CD4-positive, alpha-beta memory T cell (primary cell): ENCODE data around the gene NR1D2. TPM values are rescaled to one million over a fixed set of nuclear protein-coding genes. Genes with fewer than 3 reads are reported as not detected.
"Not testable (repeated sequence)": the region's sequence is repeated elsewhere in the genome, so short reads cannot be mapped to it uniquely, and the experiment has no call there.

Experiments used
- CTCF ChIA-PET: fragments of 350-600 bp; sonication (Branson Sonifier 250); formaldehyde crosslinking; loops from one replicate; lab custom pipeline; 2021; ENCODE audit warnings: inconsistent platforms; ENCODE audit not compliant: partially characterized antibody; lab: Charles Lee
- POLR2A ChIA-PET: fragments of 350-600 bp; sonication (Branson Sonifier 250); formaldehyde crosslinking; loops from one replicate; lab custom pipeline; 2021; ENCODE audit not compliant: partially characterized antibody; lab: Charles Lee
- DNase-seq, 5 donors: peaks; one replicate each; pipeline versions ENCODE4 v3.0.0 to v3.0.0-alpha.2; 2020 to 2022; ENCODE audit warnings: mixed read lengths in 1 of 5
- H3K27ac ChIP-seq: one replicate; pipeline ENCODE4 v1.7.0; 2013; ENCODE audit warnings: low read depth, low read length
- H3K27me3 ChIP-seq: 2 replicates; pipeline ENCODE4 v1.7.0; 2013; ENCODE audit warnings: mild to moderate bottlenecking, low read length, moderate library complexity; ENCODE audit not compliant: insufficient read depth
- H3K36me3 ChIP-seq: 2 replicates; pipeline ENCODE4 v1.7.0; 2013; ENCODE audit warnings: mild to moderate bottlenecking, low read length, moderate library complexity; ENCODE audit not compliant: insufficient read depth
- H3K4me1 ChIP-seq: 2 replicates; pipeline ENCODE4 v1.7.0; 2013; ENCODE audit warnings: mild to moderate bottlenecking, low read length, moderate library complexity; ENCODE audit not compliant: insufficient read depth
- H3K4me3 ChIP-seq, 2 donors: one replicate each; pipeline ENCODE4 v1.7.0; 2013; ENCODE audit warnings: low read length in 2 of 2, mild to moderate bottlenecking in 1 of 2
- H3K9me3 ChIP-seq, 2 donors: one replicate each; pipeline ENCODE4 v1.7.0; 2013; ENCODE audit warnings: low read length in 2 of 2, control low read depth in 1 of 2; ENCODE audit not compliant: control insufficient read depth in 1 of 2
- H3K27ac Mint-ChIP-seq, 7 donors: one replicate each; pipeline ENCODE4 v1.8.0; 2020 to 2021; ENCODE audit warnings: mixed read lengths in 7 of 7, mild to moderate bottlenecking in 6 of 7, inconsistent platforms in 3 of 7, moderate library complexity in 3 of 7
- H3K27me3 Mint-ChIP-seq, 2 donors: one replicate each; pipeline ENCODE4 v1.8.0; 2020 to 2021; ENCODE audit warnings: mixed read lengths in 2 of 2
- H3K36me3 Mint-ChIP-seq, 2 donors: one replicate each; pipeline ENCODE4 v1.8.0; 2020 to 2021; ENCODE audit warnings: mixed read lengths in 2 of 2, inconsistent platforms in 1 of 2, mild to moderate bottlenecking in 1 of 2
- H3K4me1 Mint-ChIP-seq, 4 donors: one replicate each; pipeline ENCODE4 v1.8.0; 2020 to 2021; ENCODE audit warnings: mixed read lengths in 4 of 4, mild to moderate bottlenecking in 1 of 4
- H3K4me3 Mint-ChIP-seq, 8 donors: one replicate each; pipeline ENCODE4 v1.8.0; 2020 to 2021; ENCODE audit warnings: mixed read lengths in 8 of 8, mild to moderate bottlenecking in 7 of 8, moderate library complexity in 6 of 8, inconsistent platforms in 3 of 8
- H3K9me3 Mint-ChIP-seq, 8 donors: one replicate each; pipeline ENCODE4 v1.8.0; 2020 to 2021; ENCODE audit warnings: mixed read lengths in 8 of 8, mild to moderate bottlenecking in 5 of 8, inconsistent platforms in 3 of 8, moderate library complexity in 1 of 8
- intact Hi-C: fragments of 100-400 bp; cut with micrococcal nuclease; formaldehyde crosslinking; loops from one replicate; pipeline ENCODE4 v1.15.1; 2023
- polyA plus RNA-seq, 2 donors: library from polyadenylated mRNA; unstranded; fragments of 300-500 nt; fragmentation: Illumina TruSeq; gene quantifications; one replicate each; pipeline ENCODE4 v1.2.3, GENCODE V29; 2021
- total RNA-seq, 2 experiments: library from RNA; stranded (reverse); gene quantifications; one replicate each; pipeline ENCODE4 v1.2.3, GENCODE V29; 2021

Gene NR1D2
- total and polyA plus RNA-seq, 4 experiments from 2014 or later: 28.1 to 70.5 (median 65.2) TPM

GRCh38 chr3:23999012-23999641 is 54.0 kb downstream of the NR1D2 start:
- H3K36me3 Mint-ChIP-seq: no peaks in the 10 kb centered on the region
- Histone ChIP-seq H3K27me3 (no peaks in the 10 kb centered on the region), H3K4me3 (no peak overlapping the region), H3K9me3 (no peaks in the 10 kb centered on the region), H3K36me3 (no peaks in the 10 kb centered on the region), H3K4me1 (no peaks in the 10 kb centered on the region), H3K27ac (no peak overlapping the region)
- DNase-seq: peak; percentile 26 to 56 (median 36)
- no peak overlapping the region for H3K4me3 Mint-ChIP-seq
- H3K27ac Mint-ChIP-seq: no peak overlapping the region
- peaks cover 0 to 3% (median 0%) of the 10 kb centered on the region in 8 donors for H3K9me3 Mint-ChIP-seq
- CTCF ChIA-PET: interaction anchor here (0.7 to 1.4 kb wide), 8 partner anchors 26 to 1594 kb away, joined by 3 to 4 read pairs (median 4); no protein-coding TSS in a partner anchor
- H3K27me3 Mint-ChIP-seq: peaks cover 3 to 4% of the 10 kb centered on the region in 2 donors
- H3K4me1 Mint-ChIP-seq: peaks cover 0 to 4% (median 0%) of the 10 kb centered on the region in 4 donors
- POLR2A ChIA-PET: no interaction called here
- intact Hi-C loops: loop anchor here (2.0 to 5.0 kb wide), 3 partner anchors 110 to 1593 kb away; no protein-coding TSS in a partner anchor

- H3K27ac Mint-ChIP-seq: no peak overlapping the region
- peaks cover 0 to 4% (median 0%) of the 10 kb centered on the region in 4 donors for H3K4me1 Mint-ChIP-seq
- ChIA-PET POLR2A (no interaction called here), CTCF (interaction anchor here (0.8 to 1.2 kb wide), 2 partner anchors 21 to 114 kb away, joined by 3 read pairs; no protein-coding TSS in a partner anchor)
- H3K36me3 Mint-ChIP-seq: peaks cover 0 to 2% of the 10 kb centered on the region in 2 donors
- H3K27ac ChIP-seq: no peak overlapping the region
- H3K36me3 ChIP-seq: no peaks in the 10 kb centered on the region
- H3K4me1 ChIP-seq: no peaks in the 10 kb centered on the region
- H3K27me3 Mint-ChIP-seq: peaks cover 3 to 4% of the 10 kb centered on the region in 2 donors
- no peaks in the 10 kb centered on the region for H3K27me3 ChIP-seq
- no peak overlapping the region for H3K4me3 ChIP-seq
- H3K9me3 ChIP-seq: no peaks in the 10 kb centered on the region
- H3K4me3 Mint-ChIP-seq: no peak overlapping the region
- intact Hi-C loops: no loop called here
- peaks cover 0 to 3% (median 0%) of the 10 kb centered on the region in 8 donors for H3K9me3 Mint-ChIP-seq
- no peak for DNase-seq
These were observed 57.0 kb downstream of the NR1D2 start for GRCh38 chr3:24002129-24002528.

DNA sequence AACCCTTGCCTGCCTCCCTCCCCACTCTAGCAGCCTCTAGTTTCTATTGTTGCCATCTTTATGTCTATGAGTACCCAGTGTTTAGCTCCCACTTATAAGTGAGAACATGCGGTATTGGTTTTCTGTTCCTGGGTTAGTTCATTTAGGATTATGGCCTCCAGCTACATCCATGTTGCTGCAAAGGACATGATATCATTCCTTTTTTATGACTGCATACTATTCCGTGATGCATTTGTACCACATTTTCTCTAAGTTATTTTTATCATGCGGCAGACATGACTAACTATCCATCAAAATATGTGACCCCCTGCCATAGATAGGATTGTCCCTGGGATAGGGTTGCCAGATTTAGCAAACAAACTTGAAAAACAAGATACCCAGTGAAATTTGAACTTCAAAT is 58.4 kb downstream of the NR1D2 start:
- Histone ChIP-seq H3K9me3 (no peaks in the 10 kb centered on the region), H3K36me3 (no peaks in the 10 kb centered on the region), H3K27ac (no peak overlapping the region), H3K4me1 (no peaks in the 10 kb centered on the region), H3K27me3 (no peaks in the 10 kb centered on the region), H3K4me3 (no peak overlapping the region)
- intact Hi-C loops: no loop called here
- peaks cover 0 to 3% (median 0%) of the 10 kb centered on the region in 8 donors for H3K9me3 Mint-ChIP-seq
- no peak overlapping the region for H3K27ac Mint-ChIP-seq
- no peak overlapping the region for H3K4me3 Mint-ChIP-seq
- peaks cover 0 to 2% of the 10 kb centered on the region in 2 donors for H3K36me3 Mint-ChIP-seq
- DNase-seq: no peak
- peaks cover 0 to 4% (median 0%) of the 10 kb centered on the region in 4 donors for H3K4me1 Mint-ChIP-seq
- POLR2A ChIA-PET: interaction anchor here (0.6 kb wide), 1 partner anchor 161 kb away, joined by 4 read pairs; no protein-coding TSS in a partner anchor
- CTCF ChIA-PET: no interaction called here
- peaks cover 3 to 4% of the 10 kb centered on the region in 2 donors for H3K27me3 Mint-ChIP-seq

- Mint-ChIP-seq H3K9me3 (peaks cover 0 to 3% (median 0%) of the 10 kb centered on the region in 8 donors), H3K4me1 (no peaks in the 10 kb centered on the region), H3K36me3 (peaks cover 0 to 2% of the 10 kb centered on the region in 2 donors), H3K27ac (no peak overlapping the region), H3K4me3 (no peak overlapping the region), H3K27me3 (no peaks in the 10 kb centered on the region)
- no peak for DNase-seq
- Histone ChIP-seq H3K36me3 (no peaks in the 10 kb centered on the region), H3K27me3 (no peaks in the 10 kb centered on the region), H3K4me3 (no peak overlapping the region), H3K4me1 (no peaks in the 10 kb centered on the region), H3K27ac (no peak overlapping the region), H3K9me3 (no peaks in the 10 kb centered on the region)
- ChIA-PET POLR2A (no interaction called here), CTCF (interaction anchor here (1.3 kb wide), 1 partner anchor 233 kb away, joined by 3 read pairs; no protein-coding TSS in a partner anchor)
- intact Hi-C loops: no loop called here
These were observed 59.3 kb downstream of the NR1D2 start for GRCh38 chr3:24004171-24004938.

DNA sequence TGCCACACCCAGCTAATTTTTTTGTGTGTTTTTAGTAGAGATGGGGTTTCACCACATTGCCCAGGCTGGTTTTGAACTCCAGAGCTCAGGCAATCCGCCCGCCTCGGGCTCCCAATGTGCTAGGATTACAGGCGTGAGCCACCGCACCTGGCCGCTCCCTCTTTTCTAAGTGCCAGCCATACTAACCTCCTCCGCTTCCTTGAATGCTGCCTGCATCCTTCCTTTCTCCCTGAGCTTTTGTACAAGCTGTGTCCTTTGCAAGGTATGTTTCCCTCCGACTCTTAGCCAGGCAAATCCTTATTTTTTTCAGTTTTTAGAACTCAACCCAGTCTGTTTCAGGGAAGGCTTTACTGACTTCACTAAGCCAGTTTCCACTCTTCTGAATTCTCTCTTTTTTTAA is 60.6 kb downstream of the NR1D2 start:
- H3K27me3 ChIP-seq: no peaks in the 10 kb centered on the region
- H3K36me3 ChIP-seq: no peaks in the 10 kb centered on the region
- Mint-ChIP-seq H3K27ac (peak overlapping the region in 1 of 7 donors; percentile 13), H3K4me1 (no peaks in the 10 kb centered on the region), H3K4me3 (no peak overlapping the region), H3K9me3 (peaks cover 0 to 3% (median 0%) of the 10 kb centered on the region in 8 donors), H3K27me3 (no peaks in the 10 kb centered on the region), H3K36me3 (peaks cover 0 to 2% of the 10 kb centered on the region in 2 donors)
- no peak overlapping the region for H3K27ac ChIP-seq
- CTCF ChIA-PET: interaction anchor here (1.1 kb wide), 1 partner anchor 8 kb away, joined by 4 read pairs; no protein-coding TSS in a partner anchor
- no peak overlapping the region for H3K4me3 ChIP-seq
- H3K9me3 ChIP-seq: no peaks in the 10 kb centered on the region
- POLR2A ChIA-PET: no interaction called here
- no peaks in the 10 kb centered on the region for H3K4me1 ChIP-seq
- no peak for DNase-seq
- intact Hi-C loops: no loop called here

GRCh38 chr3:24010834-24011233 is 65.7 kb downstream of the NR1D2 start:
- H3K27ac ChIP-seq, H3K27ac Mint-ChIP-seq, CTCF ChIA-PET, H3K9me3 Mint-ChIP-seq, H3K4me1 Mint-ChIP-seq, H3K27me3 ChIP-seq, POLR2A ChIA-PET, intact Hi-C loops, H3K36me3 ChIP-seq, H3K9me3 ChIP-seq, H3K4me3 ChIP-seq, H3K4me1 ChIP-seq, H3K36me3 Mint-ChIP-seq, H3K4me3 Mint-ChIP-seq, DNase-seq, H3K27me3 Mint-ChIP-seq: not testable (repeated sequence)

GRCh38 chr3:24012589-24013269 is 67.6 kb downstream of the NR1D2 start:
- H3K36me3 Mint-ChIP-seq: peaks cover 0 to 3% of the 10 kb centered on the region in 2 donors
- no peak overlapping the region for H3K4me3 Mint-ChIP-seq
- no peak for DNase-seq
- H3K27me3 ChIP-seq: peaks cover 3% of the 10 kb centered on the region
- ChIA-PET CTCF (no interaction called here), POLR2A (no interaction called here)
- no peaks in the 10 kb centered on the region for H3K9me3 Mint-ChIP-seq
- H3K36me3 ChIP-seq: no peaks in the 10 kb centered on the region
- H3K27ac ChIP-seq: no peak overlapping the region
- H3K9me3 ChIP-seq: no peaks in the 10 kb centered on the region
- H3K4me3 ChIP-seq: no peak overlapping the region
- H3K4me1 Mint-ChIP-seq: no peaks in the 10 kb centered on the region
- H3K27ac Mint-ChIP-seq: no peak overlapping the region
- peaks cover 0 to 3% of the 10 kb centered on the region in 2 donors for H3K27me3 Mint-ChIP-seq
- intact Hi-C loops: no loop called here
- no peaks in the 10 kb centered on the region for H3K4me1 ChIP-seq
